K562 (cell line): ENCODE measurements around the gene SULT2B1. TPM values are rescaled to one million over a fixed set of nuclear protein-coding genes. Genes with fewer than 3 reads are reported as not detected.

ENCODE experiments used
- CBFB ChIP-seq: sonication (generic); formaldehyde crosslinking; IDR thresholded peaks from 2 replicates; pipeline ENCODE4 v1.4.0; 2020; ENCODE audit warnings: mild to moderate bottlenecking, missing genetic modification reagents
- CREBBP ChIP-seq: IDR thresholded peaks from one replicate; pipeline ENCODE4 v1.6.1; 2012; ENCODE audit warnings: low read depth, mild to moderate bottlenecking, control low read depth, inconsistent platforms, low read length
- GTF3C2 ChIP-seq: IDR thresholded peaks from 3 replicates; pipeline ENCODE4 v1.6.1; 2011; ENCODE audit warnings: borderline replicate concordance, mild to moderate bottlenecking, moderate library complexity; ENCODE audit not compliant: insufficient read length; ENCODE audit errors: extremely low read depth
- HDAC8 ChIP-seq: fragments of 450-650 bp; IDR thresholded peaks from 2 replicates; pipeline ENCODE4 v1.6.1; 2016; ENCODE audit warnings: mild to moderate bottlenecking, missing genetic modification characterization, moderate library complexity, missing compliant biosample characterization
- ID3 ChIP-seq, 2 experiments: fragments of 250-450 bp in 1 of 2; fragments of 450-650 bp in 1 of 2; sonication (Bioruptor Pico) in 1 of 2; IDR thresholded peaks; 2 replicates each; pipeline versions ENCODE4 v1.6.1 to v1.8.0; 2016 to 2021; ENCODE audit warnings: mild to moderate bottlenecking in 2 of 2, moderate library complexity in 2 of 2, missing compliant biosample characterization in 1 of 2, missing genetic modification characterization in 1 of 2
- LCOR ChIP-seq: sonication (generic); formaldehyde crosslinking; IDR thresholded peaks from 2 replicates; pipeline ENCODE4 v1.8.0; 2022; ENCODE audit warnings: mild to moderate bottlenecking, missing genetic modification reagents
- MEF2D ChIP-seq: conservative IDR thresholded peaks from 2 replicates; pipeline ENCODE4 v1.6.1; 2016; ENCODE audit warnings: low read depth, missing genetic modification characterization, missing compliant biosample characterization
- MIER1 ChIP-seq: fragments of 450-650 bp; IDR thresholded peaks from 2 replicates; pipeline ENCODE4 v1.6.1; 2016; ENCODE audit warnings: antibody characterized with exemption, mild to moderate bottlenecking, low read depth
- MNT ChIP-seq, 2 experiments: fragments of 450-650 bp; conservative IDR thresholded peaks; 2 replicates each; pipeline ENCODE4 v1.6.1; 2017; ENCODE audit warnings: mild to moderate bottlenecking in 2 of 2, moderate library complexity in 2 of 2
- NUFIP1 ChIP-seq: fragments of 450-650 bp; IDR thresholded peaks from 2 replicates; pipeline ENCODE4 v1.6.1; 2018; ENCODE audit not compliant: partially characterized antibody
- POLR2A ChIP-seq: fragments of 450-650 bp; conservative IDR thresholded peaks from 2 replicates; pipeline ENCODE4 v1.6.1; 2016
- RBBP5 ChIP-seq: fragments of 200-600 bp; sonication (generic); IDR thresholded peaks from 2 replicates; pipeline ENCODE4 v1.6.1; 2012; ENCODE audit warnings: borderline replicate concordance, mild to moderate bottlenecking, low read length, control low read depth, inconsistent platforms; ENCODE audit not compliant: insufficient read depth, poor library complexity, severe bottlenecking
- RBM34 ChIP-seq: fragments of 200-400 bp; formaldehyde crosslinking; IDR thresholded peaks from 2 replicates; pipeline ENCODE4 v1.6.1; 2018; ENCODE audit warnings: low read length, borderline replicate concordance; ENCODE audit not compliant: insufficient read depth
- SIRT6 ChIP-seq: IDR thresholded peaks from one replicate; pipeline ENCODE4 v1.6.1; 2012; ENCODE audit warnings: low read depth, mild to moderate bottlenecking, control low read depth, inconsistent platforms, low read length, moderate library complexity
- TARDBP ChIP-seq: fragments of 450-650 bp; IDR thresholded peaks from 2 replicates; pipeline ENCODE4 v1.6.1; 2016
- THRAP3 ChIP-seq: fragments of 450-650 bp; IDR thresholded peaks from 2 replicates; pipeline ENCODE4 v1.6.1; 2016; ENCODE audit warnings: mild to moderate bottlenecking, inconsistent platforms, borderline replicate concordance
- ZBTB1 ChIP-seq: sonication (generic); formaldehyde crosslinking; IDR thresholded peaks from 2 replicates; pipeline ENCODE4 v1.8.1; 2023; ENCODE audit warnings: missing genetic modification reagents, low read depth, mild to moderate bottlenecking, borderline replicate concordance
- ZBTB33 ChIP-seq: sonication (generic); formaldehyde crosslinking; IDR thresholded peaks from 2 replicates; pipeline ENCODE4 v1.8.1; 2023; ENCODE audit warnings: mild to moderate bottlenecking, missing genetic modification reagents
- ZC3H4 ChIP-seq: sonication (generic); formaldehyde crosslinking; IDR thresholded peaks from 2 replicates; pipeline ENCODE4 v1.9.0; 2021; ENCODE audit warnings: missing genetic modification reagents, borderline replicate concordance
- ZFP1 ChIP-seq: fragments of 450-650 bp; formaldehyde crosslinking; IDR thresholded peaks from 2 replicates; pipeline ENCODE4 v1.4.0; 2020; ENCODE audit warnings: mild to moderate bottlenecking, mixed read lengths
- polyA plus RNA-seq, 8 experiments: library from polyadenylated mRNA; depleted of rRNA in 4 of 8; stranded (reverse) in 5 of 8; unstranded in 3 of 8; fragments of >200 nt; fragmentation: Nextera tagmentation in 2 of 8; fragmentation: Illumina TruSeq in 1 of 8; extraction: Ambion mirVana in 2 of 8; extraction: Trizol in 1 of 8; gene quantifications; 2 replicates each; pipeline versions ENCODE4 v1.2.1 to v1.2.3, GENCODE V29; 2011 to 2014; ENCODE audit warnings: inconsistent platforms in 1 of 8, missing spikeins in 1 of 8
- total RNA-seq, 7 experiments: library from RNA; depleted of rRNA in 6 of 7; stranded (reverse); fragments of >200 nt in 6 of 7; fragmentation: Illumina TruSeq in 2 of 7; extraction: Trizol in 2 of 7; gene quantifications; 2 replicates each; pipeline versions ENCODE4 v1.2.1 to v1.2.3, GENCODE V29; 2011 to 2021; ENCODE audit warnings: low replicate concordance in 1 of 7

Gene SULT2B1
- total and polyA plus RNA-seq, 9 of the 15 experiments (the other 6 are each of a cell fraction or from before 2014, with no cell fraction given), result 0.09 to 0.62 (median 0.22) TPM; not detected in 2

- TF ChIP-seq GTF3C2 (no peak), MEF2D (tag) (no peak), HDAC8 (tag) (no peak), TARDBP (no peak), CREBBP (no peak), ZFP1 (CRISPR knock-in tag) (no peak), RBM34 (no peak), THRAP3 (peak; percentile 77), ZBTB1 (CRISPR knock-in tag) (no peak), ID3 (CRISPR knock-in tag; IDR thresholded peaks at IDR 0.05) (no peak), ID3 (tag; IDR thresholded peaks at IDR 0.05) (peak; percentile 33; the same call in 1 of the 2 replicates), CBFB (CRISPR knock-in tag) (no peak; the same call in 1 of the 2 replicates), SIRT6 (no peak), MIER1 (peak; percentile 62), POLR2A (peak; percentile 60; the same call in 1 of the 2 replicates), RBBP5 (no peak), MNT (conservative IDR thresholded peaks at IDR 0.05) (peak; percentile 80 to 90; a peak in 3 of 4 replicates), LCOR (no peak; the same call in 1 of the 2 replicates), NUFIP1 (no peak), ZC3H4 (CRISPR knock-in tag) (no peak), ZBTB33 (CRISPR knock-in tag) (no peak)
These were observed 86.2 kb downstream of the SULT2B1 start (continued) for GRCh38 chr19:48637948-48638830.
